GM19455 (cell line): ENCODE measurements around the gene C1QB.

ENCODE experiments used
- ATAC-seq: cut with Tn5 transposase; IDR thresholded peaks from one replicate; pipeline ENCODE4 v1.9.1; 2021; ENCODE audit not compliant: unreplicated experiment

Gene C1QB

DNA sequence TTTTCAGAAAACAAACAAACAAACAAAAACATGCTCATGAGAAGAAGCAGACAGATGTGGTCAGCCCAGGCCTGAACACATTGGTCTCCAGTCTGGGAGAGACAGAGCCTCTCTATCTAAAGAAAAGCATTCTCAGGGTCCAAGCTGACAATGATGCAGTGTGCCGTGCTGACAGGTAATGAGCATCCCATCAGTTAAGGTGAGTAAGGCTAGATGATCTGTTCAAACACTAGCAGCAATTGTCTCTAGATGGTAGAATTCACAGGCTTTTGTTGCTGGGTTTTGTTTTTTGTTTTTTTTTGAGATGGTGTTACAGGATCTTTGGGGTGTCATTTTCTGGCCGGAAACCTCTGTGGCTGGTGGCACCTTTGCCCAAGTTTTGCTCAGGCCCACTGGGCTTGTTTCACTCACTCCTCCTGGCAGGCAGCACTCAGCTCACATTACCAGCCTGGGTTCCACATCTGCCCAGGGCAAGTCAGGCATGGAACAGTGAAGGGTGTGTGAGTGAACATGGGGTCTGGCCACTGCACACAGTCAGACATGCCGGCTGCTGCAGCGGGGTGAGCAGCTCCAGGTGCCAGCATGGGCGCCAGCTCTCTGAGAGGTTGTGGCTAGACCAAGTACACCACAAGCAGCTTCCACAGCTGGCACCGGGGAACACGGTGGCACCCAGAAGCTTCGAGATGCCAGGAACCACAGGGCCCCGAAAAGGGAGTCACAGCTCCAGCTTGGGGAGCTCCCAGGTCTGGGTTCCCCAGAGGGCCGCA lies 19.2 kb upstream of the C1QB start:
- ATAC-seq: no peak

DNA sequence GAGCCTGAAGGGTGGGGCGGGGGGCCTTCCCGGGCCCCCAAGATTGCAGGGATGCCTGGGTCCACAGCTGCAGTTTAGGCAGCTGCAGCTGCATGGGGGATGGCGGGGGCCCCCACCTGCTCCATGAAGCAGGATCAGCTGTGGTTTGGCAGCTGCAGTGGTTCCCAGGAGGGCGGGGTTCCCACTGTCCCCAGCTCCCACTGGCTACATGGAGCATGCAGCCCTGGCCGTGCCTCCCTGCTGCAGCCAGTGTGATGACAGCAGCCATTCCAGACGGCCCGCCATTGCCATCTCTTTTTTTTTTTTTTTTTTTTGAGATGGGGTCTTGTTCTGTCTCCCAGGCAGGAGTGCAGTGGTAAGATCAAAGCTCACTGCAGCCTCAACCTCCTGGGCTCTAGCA lies 17.6 kb upstream of the C1QB start:
- no peak for ATAC-seq

DNA sequence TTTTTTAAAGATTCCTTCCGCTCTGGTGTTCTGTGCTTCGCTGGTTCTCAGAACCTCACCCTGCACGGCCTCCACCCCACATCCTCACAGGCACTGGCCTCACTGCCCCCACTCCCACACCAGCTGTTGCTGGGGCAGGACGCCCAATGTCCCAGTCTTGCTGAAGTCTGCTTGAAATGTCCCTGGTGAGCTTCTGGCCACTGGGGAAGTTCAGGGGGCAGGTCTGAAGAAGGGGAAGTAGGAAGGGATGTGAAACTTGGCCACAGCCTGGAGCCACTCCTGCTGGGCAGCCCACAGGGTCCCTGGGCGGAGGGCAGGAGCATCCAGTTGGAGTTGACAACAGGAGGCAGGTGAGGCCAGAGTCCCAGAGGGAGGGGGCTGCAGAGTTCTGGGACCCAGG lies 16.7 kb upstream of the C1QB start, which contains the start of gene C1QA:
Gene C1QA (plus strand): TSS at position 276 of the 400 bp plus-strand sequence. CDS start 989 bp downstream, outside the sequence.
- ATAC-seq: no peak

DNA sequence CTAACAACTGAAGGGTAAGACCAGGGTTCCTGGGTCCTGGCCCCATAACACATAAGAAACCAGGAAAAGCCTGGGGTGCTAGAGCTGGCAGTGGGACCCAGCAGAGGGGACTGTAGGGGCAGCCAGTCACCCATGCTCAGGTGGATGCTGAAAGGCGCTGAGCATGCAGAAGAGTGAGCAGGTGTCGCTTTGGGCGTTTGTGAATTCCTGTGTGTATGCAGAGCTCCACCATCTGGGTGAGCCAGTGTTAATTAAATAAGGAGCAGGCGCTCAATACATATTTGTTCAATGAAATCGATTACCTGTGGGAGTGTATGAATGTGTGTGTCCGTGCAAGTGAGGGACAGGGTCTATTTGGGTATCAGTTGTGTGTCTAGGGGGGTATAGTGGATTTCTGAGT lies 16.1 kb upstream of the C1QB start:
- ATAC-seq: no peak

DNA sequence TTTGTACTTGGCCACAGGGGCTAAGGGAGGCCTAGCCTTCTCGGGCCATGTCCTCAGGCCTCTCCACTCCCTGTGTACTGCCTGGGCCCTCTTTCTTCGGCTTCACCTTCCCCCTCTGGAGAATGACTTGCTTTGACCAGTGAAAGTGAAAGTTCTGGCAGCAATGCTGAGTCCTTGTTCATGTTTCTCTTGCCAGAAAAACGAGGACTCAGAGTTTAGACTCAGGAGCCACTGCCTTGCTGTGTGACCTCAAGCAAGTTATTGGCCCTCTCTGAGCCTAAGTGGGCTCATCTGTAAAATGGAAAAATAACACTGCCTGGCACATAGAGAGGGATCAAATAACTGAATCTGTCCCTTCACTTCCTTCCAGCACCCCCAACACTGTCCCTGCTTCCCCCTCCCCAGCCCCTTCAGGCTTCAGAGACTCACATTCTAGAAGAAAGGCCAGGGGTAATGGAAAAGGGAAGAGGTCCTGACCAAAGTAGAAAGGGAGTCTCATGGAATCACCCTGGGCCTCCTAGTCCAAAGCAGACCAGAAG lies 15.1 kb upstream of the C1QB start:
- no peak for ATAC-seq

DNA sequence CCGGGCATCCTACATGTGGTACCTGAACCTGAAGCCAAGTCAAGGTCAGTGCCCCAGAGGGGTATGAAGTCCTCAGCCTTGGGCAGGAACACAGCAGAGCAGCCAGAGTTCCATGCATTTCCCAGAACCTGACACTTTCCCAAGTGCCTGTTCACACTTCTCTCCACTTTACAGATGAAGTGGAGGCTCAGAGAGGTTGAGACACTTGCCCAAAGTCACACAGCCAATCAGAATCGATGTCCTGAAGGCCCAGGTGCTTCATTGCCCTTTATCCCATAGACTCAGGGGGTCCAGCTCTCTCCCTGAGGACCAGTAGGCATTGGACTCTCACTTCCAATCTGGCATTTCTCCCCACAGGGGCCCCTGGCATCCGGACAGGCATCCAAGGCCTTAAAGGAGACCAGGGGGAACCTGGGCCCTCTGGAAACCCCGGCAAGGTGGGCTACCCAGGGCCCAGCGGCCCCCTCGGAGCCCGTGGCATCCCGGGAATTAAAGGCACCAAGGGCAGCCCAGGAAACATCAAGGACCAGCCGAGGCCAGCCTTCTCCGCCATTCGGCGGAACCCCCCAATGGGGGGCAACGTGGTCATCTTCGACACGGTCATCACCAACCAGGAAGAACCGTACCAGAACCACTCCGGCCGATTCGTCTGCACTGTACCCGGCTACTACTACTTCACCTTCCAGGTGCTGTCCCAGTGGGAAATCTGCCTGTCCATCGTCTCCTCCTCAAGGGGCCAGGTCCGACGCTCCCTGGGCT lies 14.4 kb upstream of the C1QB start:
- no peak for ATAC-seq

DNA sequence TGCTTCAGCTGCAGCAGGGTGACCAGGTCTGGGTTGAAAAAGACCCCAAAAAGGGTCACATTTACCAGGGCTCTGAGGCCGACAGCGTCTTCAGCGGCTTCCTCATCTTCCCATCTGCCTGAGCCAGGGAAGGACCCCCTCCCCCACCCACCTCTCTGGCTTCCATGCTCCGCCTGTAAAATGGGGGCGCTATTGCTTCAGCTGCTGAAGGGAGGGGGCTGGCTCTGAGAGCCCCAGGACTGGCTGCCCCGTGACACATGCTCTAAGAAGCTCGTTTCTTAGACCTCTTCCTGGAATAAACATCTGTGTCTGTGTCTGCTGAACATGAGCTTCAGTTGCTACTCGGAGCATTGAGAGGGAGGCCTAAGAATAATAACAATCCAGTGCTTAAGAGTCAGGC lies 13.8 kb upstream of the C1QB start:
- ATAC-seq: no peak

DNA sequence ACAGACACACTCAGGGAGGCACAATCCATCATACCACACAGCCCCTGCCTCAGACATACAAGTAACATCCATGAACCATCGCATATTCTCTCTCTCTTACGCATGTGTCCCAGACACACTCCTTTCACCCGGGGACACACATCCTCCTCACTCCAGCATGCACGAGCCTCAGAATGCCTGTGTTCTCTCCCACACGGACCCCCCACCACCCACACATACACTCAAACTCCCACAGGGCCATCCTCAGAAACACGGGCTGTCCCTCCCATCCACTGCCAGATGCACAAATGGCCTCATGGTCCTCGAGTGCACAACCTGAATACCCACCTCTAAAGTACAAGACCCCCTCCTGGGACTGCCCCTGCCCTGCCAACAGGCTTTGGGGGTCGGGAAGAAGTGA lies 11.8 kb upstream of the C1QB start:
- no peak for ATAC-seq

DNA sequence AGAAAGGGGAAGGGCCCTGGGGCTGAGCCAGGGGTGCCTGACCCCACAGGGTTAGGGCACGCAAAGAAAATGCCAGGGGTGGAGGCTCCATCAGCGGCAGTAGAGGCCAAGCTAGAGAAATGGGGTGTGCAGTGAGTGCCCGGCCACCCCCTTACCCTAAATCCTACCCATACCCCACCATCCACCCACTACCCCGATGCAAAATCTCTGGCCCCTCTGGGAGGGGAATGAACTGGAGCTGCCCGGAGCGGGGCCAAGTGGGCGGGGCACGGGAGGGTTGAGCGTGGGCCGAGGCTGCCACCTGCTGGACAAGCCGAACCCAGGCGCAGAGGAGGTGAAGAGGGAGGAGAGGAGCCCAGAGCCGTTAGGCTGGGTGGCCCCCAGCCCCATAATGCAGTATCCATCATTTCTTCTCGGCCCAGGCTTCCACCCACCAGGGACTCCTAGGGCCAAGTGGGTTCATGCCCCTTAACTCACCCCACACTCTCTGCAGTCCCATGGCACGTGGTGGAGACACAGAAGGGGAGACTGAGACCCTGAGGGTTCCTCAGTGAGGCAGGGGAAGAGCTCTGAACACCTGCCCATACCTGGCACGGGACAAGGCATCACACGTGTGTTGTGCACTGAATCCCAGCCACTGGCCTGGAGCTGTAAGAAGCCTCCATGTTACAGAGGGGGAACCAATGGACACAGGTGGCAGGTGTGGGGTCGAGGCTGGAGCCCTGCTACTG lies 11.0 kb upstream of the C1QB start:
- no peak for ATAC-seq

DNA sequence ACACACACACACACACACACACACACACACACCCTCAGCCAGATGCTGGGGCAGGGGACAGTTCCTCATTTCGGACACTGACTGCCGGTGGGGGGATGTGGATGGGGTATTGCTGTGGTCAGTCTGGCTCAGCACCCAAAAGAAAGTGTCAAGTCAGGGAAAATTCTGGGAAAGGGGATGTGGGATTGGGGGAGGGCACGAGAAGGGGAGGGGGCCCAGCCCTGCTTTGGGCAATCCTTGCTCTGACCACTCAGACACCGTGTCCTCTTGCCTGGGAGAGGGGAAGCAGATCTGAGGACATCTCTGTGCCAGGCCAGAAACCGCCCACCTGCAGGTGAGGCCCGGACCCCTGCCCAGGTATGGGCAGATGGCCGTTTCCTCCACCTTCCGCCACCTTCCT lies 9.7 kb upstream of the C1QB start, which contains the start of gene C1QC:
Gene C1QC (plus strand): TSS at position 253 of the 400 bp plus-strand sequence. CDS start 391 bp downstream, outside the sequence.
- no peak for ATAC-seq

DNA sequence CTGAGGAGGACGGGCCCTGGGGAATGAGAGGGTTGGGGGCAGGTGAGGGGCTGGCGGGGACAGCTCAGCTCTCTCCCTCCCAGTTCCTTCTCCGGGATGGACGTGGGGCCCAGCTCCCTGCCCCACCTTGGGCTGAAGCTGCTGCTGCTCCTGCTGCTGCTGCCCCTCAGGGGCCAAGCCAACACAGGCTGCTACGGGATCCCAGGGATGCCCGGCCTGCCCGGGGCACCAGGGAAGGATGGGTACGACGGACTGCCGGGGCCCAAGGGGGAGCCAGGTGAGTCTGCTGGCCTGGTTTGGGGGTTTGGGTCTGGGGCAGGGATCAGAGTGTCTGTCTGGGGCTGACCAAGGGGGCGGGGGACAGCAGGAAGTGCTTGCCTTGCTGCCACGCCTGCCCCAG lies 9.1 kb upstream of the C1QB start:
- ATAC-seq: no peak

DNA sequence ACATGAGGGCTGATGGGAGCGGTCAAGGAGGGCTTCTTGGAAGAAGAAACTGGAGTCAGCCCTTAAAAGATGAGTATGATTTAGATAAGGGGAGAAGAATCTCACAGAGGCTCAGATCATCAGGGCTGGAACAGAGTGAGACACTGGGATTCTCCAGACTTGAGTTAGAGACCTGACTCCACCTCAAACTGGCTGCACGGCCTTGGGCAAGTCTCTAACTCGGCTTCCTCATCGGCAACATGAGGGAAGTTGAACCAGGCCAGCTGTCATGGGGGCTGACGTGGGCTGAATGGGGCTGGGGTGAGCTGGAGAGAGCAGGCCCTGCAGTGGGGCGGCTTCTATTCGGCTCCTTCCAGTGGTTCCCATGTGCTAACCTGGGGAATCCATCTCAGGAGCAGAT lies 7.1 kb upstream of the C1QB start:
- ATAC-seq: no peak

DNA sequence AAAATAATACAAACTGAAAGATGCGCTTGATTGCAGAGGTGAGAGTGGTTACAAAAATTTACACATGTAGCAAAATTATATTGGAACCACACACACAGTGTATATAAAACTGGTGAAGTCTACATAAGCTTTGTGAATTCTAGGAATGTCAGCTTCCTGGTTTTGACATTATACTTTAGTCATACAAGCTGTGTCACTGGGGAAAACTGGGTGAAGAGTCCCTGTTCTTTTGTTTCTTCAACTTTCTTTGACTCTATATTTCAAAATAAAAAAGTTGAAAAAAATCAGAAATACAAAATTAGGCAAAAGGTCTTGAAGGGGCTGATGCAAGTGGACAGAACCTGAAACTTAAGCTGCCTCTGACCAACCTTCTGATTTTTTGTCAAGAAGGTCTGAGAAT lies 6.7 kb upstream of the C1QB start:
- ATAC-seq: no peak

DNA sequence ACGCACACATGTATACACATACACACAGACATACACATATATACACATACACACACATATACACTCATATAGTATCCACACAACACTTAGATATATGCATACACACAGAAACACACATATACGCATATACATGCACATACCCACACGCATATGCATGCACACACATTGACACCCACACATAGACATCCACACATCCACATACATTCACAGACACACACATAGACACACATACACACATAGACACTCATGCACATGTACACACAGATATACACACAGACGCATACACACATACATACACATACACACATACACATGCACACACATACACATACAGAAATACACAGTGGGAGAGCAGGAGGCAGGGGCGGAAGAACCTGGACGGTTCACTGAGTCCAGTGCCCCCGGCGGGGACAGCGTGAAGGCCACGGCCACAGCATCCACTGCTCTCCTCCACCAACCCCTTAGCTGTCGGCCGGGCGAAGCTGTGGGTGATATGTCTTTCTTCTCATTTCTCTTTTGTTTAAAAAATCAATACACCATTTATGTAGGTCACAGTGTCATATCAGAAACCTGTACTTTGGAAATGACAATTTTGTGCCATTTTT lies 2.8 kb upstream of the C1QB start:
- ATAC-seq: no peak

DNA sequence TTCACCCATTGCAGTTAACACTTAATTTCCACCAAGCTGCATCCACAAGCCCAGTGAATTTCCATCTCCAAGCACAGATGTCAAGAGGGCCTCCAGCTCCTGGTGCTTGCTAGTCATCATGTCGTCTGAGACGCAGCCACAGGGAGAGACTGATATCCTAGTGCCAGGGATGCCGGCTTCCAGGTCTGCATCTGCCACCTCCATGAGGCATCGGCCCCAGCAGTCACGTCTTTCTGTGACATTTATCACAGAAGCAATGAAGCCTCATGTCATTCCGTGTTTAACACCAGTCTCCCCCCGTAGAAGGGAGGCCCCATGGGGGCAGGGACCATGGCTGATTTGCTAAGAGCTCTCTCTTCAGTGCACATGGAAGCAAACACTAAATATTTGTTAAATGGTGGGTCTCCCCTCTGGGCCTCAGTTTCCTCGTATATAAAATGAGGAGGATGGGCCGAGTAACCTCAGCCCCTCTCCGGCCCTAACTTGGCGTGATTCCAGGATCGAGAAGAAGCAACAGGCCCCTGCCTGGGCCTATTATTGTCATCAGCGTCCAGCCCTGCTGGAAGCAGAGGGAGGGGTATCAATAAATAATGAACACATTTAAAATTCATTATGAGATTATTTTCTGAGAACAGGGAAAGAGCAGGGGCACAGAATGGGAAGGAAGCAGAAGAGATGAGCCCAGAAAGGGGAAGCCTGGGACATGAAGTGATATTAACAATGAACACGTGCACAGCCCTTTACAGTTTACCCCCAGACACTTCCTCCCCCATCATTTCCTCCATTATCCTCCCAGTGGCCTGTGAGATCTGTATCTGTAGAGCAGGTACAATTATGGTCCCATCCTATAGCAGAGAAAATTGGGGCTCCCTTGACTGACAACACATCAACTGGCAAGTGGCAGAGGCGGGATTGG lies 837 bp upstream of the C1QB start:
- no peak for ATAC-seq

DNA sequence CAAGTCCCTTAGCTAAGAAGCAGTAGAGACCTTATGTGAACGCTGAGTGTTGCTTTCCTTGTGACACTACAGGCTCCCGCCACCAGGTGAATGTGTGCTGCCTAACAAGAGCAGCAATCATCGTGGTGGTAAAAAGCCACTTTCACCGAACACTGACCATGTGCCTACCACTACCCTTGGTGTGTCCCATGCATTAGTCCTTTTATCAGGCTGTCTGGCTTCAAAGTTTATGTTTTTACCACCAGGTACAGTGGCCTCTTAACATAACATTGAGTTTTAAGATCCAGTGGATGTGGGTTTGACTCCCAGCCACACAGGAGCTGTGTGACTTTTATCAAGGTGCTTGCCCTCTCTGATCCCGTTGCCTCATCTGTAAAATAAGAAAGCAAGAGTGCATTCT lies 1.7 kb downstream of the C1QB start:
- no peak for ATAC-seq

DNA sequence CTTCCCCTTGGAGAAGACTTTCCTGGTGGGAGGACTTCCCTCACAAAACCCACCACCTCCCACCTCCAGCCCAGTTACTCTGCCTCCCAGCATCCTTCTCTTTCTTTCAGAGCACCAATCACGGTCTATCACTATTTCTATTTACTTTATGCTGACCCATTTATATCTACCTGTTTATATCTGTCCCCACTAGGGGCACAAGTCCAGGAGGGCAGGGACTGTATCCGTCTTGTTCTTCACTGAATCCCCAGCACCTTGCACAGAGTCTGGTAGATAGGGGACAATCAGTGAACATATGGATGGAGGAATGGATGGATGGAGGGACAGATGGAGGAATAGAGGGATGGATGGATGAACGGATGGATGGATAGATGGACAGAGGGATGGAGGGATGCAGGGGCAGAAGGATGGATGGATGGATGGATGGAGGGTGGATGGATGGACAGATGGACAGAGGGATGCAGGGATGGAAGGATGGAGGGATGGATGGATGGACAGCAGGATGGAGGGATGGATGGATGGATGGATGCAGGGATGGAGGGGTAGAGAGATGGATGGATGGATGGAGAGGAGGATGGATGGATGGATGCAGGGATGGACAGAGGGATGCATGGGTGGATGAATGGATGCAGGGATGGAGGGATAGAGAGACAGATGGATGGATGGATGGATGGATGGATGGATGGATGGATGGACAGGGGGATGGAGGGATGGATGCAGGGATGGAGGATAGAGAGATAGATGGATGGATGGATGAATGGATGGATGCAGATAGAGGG lies 5.5 kb downstream of the C1QB start:
- ATAC-seq: no peak

DNA sequence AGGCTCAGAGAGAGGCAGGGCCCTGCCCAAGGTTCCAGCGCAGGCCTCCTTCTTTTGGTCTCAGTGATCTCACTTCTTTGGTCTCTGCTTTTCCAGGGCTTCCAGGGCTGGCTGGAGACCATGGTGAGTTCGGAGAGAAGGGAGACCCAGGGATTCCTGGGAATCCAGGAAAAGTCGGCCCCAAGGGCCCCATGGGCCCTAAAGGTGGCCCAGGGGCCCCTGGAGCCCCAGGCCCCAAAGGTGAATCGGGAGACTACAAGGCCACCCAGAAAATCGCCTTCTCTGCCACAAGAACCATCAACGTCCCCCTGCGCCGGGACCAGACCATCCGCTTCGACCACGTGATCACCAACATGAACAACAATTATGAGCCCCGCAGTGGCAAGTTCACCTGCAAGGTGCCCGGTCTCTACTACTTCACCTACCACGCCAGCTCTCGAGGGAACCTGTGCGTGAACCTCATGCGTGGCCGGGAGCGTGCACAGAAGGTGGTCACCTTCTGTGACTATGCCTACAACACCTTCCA lies 7.7 kb downstream of the C1QB start:
- ATAC-seq: no peak

DNA sequence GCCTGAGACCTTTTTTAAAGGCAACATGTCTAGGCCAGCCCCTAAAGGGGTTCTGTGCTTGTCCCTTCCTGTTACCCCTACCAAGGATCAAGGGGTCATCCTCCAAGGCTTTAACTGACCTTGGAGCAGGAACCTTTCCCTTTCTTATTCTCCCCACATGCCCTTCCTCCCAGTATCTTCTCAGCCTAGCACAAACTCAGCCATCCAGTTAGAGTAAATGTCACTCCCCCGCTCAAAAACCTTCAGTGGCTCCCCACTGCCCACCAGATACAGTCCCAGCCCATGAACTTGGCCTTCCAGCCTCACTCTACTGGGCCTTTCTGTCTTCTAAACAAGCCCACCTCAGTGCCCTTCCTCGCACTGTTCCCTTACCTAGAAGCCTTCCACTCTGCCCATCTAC lies 8.8 kb downstream of the C1QB start:
- ATAC-seq: no peak
